Endothelial cell (in vitro differentiated cells): ENCODE results near the gene SLC5A12. TPM values are rescaled to one million over a fixed set of nuclear protein-coding genes. Genes with fewer than 3 reads are reported as not detected.
A peak's percentile ranks its signal among the peaks of the same experiment; 100 is the strongest.

Experiments
- DNase-seq: peaks from one replicate; pipeline ENCODE4 v3.0.0; 2021; ENCODE audit warnings: low spot score
- H3K27ac Mint-ChIP-seq: one replicate; pipeline ENCODE4 v1.8.0; 2021; ENCODE audit warnings: mixed read lengths, inconsistent platforms; ENCODE audit not compliant: unreplicated experiment
- H3K27me3 Mint-ChIP-seq: one replicate; pipeline ENCODE4 v1.8.0; 2021; ENCODE audit warnings: mild to moderate bottlenecking, moderate library complexity, mixed read lengths, inconsistent platforms; ENCODE audit not compliant: unreplicated experiment
- H3K36me3 Mint-ChIP-seq: one replicate; pipeline ENCODE4 v1.8.0; 2021; ENCODE audit warnings: mild to moderate bottlenecking, low read depth, mixed read lengths, inconsistent platforms; ENCODE audit not compliant: unreplicated experiment
- H3K4me1 Mint-ChIP-seq: one replicate; pipeline ENCODE4 v1.8.0; 2021; ENCODE audit warnings: mild to moderate bottlenecking, mixed read lengths, inconsistent platforms; ENCODE audit not compliant: unreplicated experiment
- H3K4me3 Mint-ChIP-seq: one replicate; pipeline ENCODE4 v1.8.0; 2021; ENCODE audit warnings: mild to moderate bottlenecking, mixed read lengths, inconsistent platforms; ENCODE audit not compliant: unreplicated experiment
- H3K9me3 Mint-ChIP-seq: one replicate; pipeline ENCODE4 v1.8.0; 2021; ENCODE audit warnings: mixed read lengths, inconsistent platforms; ENCODE audit not compliant: unreplicated experiment
- CTCF ChIP-seq: fragments of 200-600 bp; sonication (generic); IDR thresholded peaks from one replicate; pipeline ENCODE4 v1.5.0; 2021; ENCODE audit warnings: antibody characterized with exemption; ENCODE audit not compliant: unreplicated experiment
- total RNA-seq: library from RNA; stranded (reverse); fragmentation: NEBNext Ultra II Directional; extraction: Animal tissue kit (Norgen Biotek cat#: 25700); gene quantifications from one replicate; pipeline ENCODE4 v1.2.1, GENCODE V29; 2021; ENCODE audit not compliant: unreplicated experiment

The SLC5A12 gene
- total RNA-seq, 1 donor from 2014 or later: 0.21 TPM

GRCh38 chr11:26618441-26618840 lies 103.4 kb downstream of the SLC5A12 start:
- Mint-ChIP-seq H3K27ac (peak overlapping the region; percentile 79), H3K27me3 (no peaks in the 10 kb centered on the region), H3K4me1 (peaks cover 11% of the 10 kb centered on the region), H3K36me3 (no peaks in the 10 kb centered on the region), H3K9me3 (no peaks in the 10 kb centered on the region), H3K4me3 (no peak overlapping the region)
- DNase-seq: no peak
- TF ChIP-seq CTCF: no peak

Other genes starting within 250 kb of the SLC5A12 start
- not detected for gene MUC15, start 149.8 kb downstream of the SLC5A12 start, total RNA-seq